WI38 (cell line): ENCODE data around the gene CENPF.
"Not testable (repeated sequence)": the region's sequence is repeated elsewhere in the genome, so short reads cannot be mapped to it uniquely, and the experiment has no call there.

ENCODE experiments used
- H3K4me3 ChIP-seq: 2 replicates; pipeline ENCODE4 v1.5.1; 2011; ENCODE audit warnings: low read depth, mild to moderate bottlenecking, control low read depth, low read length
- TF ChIP-seq, protein P1 (sequence below): IDR thresholded peaks from 2 replicates; pipeline ENCODE4 v1.5.1; 2012; ENCODE audit warnings: low read depth, mild to moderate bottlenecking, control low read depth, low read length

CENPF gene

DNA sequence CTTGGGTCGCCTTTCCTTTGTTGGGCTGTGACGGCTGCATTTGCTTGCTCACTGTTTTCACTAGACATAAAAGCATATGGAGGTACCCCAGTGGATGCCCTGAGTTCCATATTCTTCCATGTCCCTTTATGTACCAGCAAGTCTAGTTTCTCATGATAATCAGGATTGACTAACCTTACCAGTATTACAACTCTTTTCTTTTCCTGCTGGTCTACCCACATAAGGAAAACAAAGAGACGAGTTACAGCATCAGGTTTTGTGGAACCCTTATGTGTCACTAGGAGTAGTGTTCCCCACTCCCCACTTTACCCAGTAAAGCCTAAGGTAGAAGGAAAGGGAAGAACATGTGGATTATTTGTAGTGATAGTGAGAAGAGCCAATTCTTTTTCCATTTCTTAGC, 16.4 kb upstream of the CENPF start:
- no peak overlapping the region for H3K4me3 ChIP-seq
- TF ChIP-seq, protein P1, sequence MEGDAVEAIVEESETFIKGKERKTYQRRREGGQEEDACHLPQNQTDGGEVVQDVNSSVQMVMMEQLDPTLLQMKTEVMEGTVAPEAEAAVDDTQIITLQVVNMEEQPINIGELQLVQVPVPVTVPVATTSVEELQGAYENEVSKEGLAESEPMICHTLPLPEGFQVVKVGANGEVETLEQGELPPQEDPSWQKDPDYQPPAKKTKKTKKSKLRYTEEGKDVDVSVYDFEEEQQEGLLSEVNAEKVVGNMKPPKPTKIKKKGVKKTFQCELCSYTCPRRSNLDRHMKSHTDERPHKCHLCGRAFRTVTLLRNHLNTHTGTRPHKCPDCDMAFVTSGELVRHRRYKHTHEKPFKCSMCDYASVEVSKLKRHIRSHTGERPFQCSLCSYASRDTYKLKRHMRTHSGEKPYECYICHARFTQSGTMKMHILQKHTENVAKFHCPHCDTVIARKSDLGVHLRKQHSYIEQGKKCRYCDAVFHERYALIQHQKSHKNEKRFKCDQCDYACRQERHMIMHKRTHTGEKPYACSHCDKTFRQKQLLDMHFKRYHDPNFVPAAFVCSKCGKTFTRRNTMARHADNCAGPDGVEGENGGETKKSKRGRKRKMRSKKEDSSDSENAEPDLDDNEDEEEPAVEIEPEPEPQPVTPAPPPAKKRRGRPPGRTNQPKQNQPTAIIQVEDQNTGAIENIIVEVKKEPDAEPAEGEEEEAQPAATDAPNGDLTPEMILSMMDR: no peak

DNA sequence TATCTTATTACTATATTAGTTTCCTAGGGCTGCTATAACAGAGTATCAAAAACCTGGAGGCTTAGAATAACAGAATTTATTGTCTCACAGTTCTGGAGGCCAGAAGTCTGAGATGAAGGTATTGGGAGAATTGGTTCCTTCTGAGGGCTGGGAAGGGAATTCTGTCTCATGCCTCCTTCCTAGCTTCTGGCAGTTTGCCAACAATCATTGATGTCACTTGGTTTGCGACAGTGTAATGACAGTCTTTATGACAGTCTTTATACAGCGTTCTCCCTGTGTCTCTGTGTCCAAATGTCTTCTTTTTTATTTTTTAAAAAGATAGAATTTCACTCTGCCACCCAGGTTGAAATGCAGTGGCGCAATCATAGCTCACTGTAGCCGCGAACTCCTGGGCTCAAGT, 15.8 kb upstream of the CENPF start:
- TF ChIP-seq, protein P1: no peak

DNA sequence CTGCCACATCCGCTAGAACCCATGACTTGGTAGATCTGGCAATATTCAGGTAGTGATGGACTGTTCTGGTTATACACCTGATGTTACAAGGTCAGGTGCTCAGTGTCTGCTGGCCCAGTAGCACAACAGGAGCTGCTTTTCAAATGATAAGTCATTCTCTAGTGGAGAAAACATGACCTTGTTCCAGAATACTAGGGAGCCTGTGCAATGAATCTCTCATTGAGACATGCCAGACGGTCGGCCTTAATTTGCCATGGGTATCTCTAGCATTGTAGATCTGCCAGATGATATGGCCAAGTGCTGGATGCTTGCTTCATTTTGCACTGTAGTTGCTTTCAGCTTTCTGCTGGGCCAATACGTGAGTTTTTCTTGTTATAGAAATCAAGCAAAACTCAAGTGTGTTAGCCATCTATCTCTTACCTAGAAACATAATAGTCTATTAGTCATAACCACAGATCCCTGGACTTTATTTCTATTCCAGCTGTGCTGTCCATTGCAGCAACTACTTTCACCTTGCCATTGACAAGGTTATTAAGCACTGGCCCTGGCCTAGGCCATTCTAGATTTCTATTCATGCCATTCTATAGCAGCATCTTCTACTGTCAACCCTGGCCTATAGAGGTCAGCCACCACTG, 13.9 kb upstream of the CENPF start:
- H3K4me3 ChIP-seq: no peak overlapping the region
- TF ChIP-seq, protein P1: no peak

More for the DNA sequence above, 15.8 kb upstream of the CENPF start:
- H3K4me3 ChIP-seq: no peak overlapping the region

DNA sequence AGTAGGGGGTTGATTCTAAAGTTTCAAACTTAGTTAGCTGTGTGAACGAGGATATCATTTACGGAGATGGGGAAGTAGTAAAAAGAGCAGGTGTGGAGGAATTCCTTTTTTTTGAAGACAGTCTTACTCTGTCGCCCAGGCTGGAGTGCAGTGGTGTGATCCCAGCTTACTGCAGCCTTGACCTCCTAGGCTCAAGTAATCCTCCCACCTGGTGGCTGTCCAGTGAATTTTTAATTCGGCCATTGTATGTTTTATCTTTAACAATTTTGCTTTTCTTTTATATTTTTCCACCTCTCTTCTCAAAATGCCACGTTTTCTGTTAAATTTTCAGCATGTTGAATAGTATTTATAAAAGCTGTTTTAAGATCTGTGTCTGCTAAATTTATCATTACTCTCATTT, 12.3 kb upstream of the CENPF start:
- TF ChIP-seq, protein P1: no peak
- no peak overlapping the region for H3K4me3 ChIP-seq

DNA sequence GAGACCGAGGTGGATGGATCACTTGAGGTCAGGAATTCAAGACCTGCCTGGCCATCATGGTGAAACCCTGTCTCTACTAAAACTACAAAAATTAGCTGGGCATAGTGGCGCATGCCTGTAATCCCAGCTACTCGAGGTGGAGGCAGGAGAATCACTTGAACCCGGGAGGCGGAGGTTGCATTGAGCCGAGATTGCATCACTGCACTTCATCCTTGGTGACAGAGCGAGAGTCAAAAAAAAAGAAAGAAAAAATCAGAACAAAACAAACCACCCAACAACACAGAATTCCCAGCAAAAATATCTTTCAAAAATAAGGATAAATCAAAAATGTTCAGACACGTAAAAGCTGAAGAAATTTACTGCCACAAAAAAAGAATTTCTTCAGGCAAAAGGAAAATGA, 11.1 kb upstream of the CENPF start:
- not testable (repeated sequence) for H3K4me3 ChIP-seq

DNA sequence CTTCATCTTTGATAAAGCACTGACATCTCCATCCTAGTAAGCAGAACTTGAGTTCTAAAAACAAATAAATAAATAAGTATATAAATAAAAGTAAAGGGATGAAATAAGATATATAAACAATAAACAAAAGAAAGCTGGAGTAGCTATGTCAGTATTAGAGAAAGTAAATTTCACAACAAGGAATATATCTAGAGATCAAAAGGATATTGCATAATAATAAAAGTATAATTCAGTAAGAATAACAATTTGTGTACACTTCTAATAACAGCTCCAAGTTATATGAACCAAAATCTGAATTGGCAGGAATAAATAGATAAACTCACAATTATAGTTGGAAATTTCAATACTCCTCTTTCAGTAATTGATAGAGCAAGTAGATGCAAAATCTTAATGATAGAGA, 9.8 kb upstream of the CENPF start:
- no peak overlapping the region for H3K4me3 ChIP-seq
- TF ChIP-seq, protein P1: no peak

DNA sequence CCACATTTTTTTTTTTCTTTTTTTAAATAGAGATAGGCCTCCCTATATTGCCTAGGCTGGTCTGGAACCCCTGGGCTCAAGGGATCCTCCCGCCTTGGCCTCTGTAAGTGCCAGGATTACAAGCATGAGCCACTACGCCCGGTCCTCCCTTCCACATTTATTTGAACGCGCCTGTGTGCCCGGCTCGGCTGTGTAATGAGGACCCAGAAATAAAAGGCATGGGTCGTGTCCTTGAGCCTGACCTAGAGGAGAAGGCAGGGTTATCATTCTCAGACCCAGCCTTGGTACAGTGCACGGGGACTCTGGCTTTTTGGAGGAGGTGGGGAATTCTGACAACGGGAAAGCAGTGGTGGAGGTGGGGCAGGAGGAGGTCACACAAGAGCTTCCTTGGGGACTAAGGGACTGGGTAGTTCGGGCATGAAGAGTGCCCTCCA, 841 bp downstream of the CENPF start:
- TF ChIP-seq, protein P1: no peak

DNA sequence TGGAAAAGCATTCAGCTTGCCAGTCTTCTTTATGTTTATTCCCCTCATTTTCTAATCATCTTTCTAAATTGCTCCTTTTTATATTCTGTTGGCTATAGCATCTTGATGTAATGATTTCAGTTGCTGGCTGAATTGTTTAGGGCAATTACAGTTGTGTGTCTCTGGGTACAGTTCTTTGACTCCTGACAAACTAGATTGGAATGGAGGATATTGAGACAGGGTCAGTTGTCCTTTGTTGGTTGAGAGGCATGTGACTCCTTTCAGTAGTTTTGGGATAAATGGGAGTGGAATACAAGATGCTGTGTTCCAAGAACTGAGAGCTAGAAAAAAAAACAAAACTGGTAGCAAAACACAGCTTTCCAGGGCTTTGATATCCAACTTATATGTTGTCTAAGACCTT, 1.5 kb downstream of the CENPF start:
- peak overlapping the region; percentile 71 for H3K4me3 ChIP-seq

More for the DNA sequence above, 841 bp downstream of the CENPF start:
- peak overlapping the region; percentile 71 for H3K4me3 ChIP-seq

DNA sequence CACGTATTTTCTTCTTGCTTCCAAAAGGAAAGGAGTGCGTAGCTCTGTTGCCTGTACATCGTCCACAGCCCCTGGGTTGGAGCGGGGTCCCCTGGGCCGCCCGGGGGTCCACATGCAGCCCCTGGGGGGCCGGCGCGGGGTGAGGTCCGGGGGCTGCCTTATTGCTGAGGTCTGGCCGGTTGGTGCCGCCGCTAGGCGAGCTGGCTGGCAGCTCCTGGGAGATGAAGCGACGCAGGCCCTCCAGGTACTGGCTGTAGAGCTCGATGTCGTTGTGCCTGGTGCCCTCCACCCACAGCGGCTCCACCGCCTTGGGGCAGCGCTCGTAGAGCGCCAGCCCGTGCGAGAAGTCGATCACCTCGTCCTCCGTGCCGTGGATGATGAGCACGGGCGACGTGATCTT, 2.5 kb downstream of the CENPF start:
- not testable (repeated sequence) for H3K4me3 ChIP-seq

More for the DNA sequence above, 1.5 kb downstream of the CENPF start:
- TF ChIP-seq, protein P1: no peak

DNA sequence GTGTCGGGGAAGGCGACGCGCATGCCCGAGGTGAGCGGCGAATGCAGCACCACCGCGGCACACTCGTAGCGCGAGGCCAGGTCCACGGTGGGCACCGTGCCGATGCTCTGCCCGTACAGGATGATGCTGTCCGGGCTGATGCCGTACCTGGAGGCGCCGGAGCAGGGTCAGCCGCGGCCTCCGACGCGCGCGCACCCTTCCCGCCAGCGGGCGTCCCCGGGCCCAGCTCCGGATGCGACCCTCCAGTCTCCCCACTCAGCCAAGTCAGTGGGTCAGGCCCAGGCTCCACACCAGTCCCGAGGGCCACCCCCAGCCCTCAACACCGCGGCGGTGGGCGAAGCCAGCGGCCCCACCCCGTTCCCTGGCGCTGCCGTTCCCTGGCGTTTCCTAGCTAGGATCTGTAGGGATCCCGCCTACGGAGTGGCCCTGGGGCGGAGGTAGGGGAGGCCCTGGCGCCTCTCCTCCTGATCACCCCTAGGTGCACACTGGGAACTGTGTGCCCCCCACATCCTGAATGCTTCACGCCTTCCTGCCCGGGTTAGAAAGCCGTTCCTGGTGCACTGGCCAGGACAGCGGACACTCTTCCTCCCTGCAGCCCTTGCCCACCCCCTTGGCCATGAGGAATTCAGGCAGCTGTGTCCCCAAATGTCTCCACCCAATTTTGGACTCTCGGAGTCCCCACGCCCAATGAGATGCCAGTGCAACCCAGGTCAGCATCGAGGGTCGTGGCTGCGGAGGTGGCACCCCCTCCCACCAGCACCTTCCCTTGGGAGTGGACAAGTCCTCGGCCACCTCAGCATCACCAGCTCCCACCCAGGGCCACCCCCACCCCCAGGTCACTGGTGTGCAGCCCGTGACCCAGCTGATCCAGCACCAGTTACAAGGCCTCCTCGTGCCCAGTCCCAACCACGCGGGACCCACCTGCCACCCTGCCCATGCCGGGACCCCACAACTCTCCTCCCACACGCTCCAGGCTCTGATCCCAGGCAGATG, 3.2 kb downstream of the CENPF start:
- not testable (repeated sequence) for H3K4me3 ChIP-seq
